HFFc6 (cell line): ENCODE measurements around the gene FAT3. TPM values are rescaled to one million over a fixed set of nuclear protein-coding genes. Genes with fewer than 3 reads are reported as not detected.
A peak's percentile ranks its signal among the peaks of the same experiment; 100 is the strongest.

Source experiments
- DNase-seq: peaks from one replicate; pipeline ENCODE4 v3.0.0-alpha.2; 2018
- H3K27ac Mint-ChIP-seq: 2 replicates; pipeline ENCODE4 v1.8.0; 2020; ENCODE audit warnings: mild to moderate bottlenecking, mixed read lengths
- H3K27me3 Mint-ChIP-seq: 2 replicates; pipeline ENCODE4 v1.8.0; 2021; ENCODE audit warnings: mild to moderate bottlenecking, moderate library complexity, mixed read lengths; ENCODE audit not compliant: insufficient read depth
- H3K36me3 Mint-ChIP-seq: 2 replicates; pipeline ENCODE4 v1.8.0; 2021; ENCODE audit warnings: low read depth, mixed read lengths
- H3K4me1 Mint-ChIP-seq: 2 replicates; pipeline ENCODE4 v1.8.0; 2020; ENCODE audit warnings: low read depth, mixed read lengths
- H3K4me3 Mint-ChIP-seq: 2 replicates; pipeline ENCODE4 v1.8.0; 2020; ENCODE audit warnings: mild to moderate bottlenecking, moderate library complexity, mixed read lengths
- H3K9me3 Mint-ChIP-seq: 2 replicates; pipeline ENCODE4 v1.8.0; 2020; ENCODE audit warnings: mild to moderate bottlenecking, mixed read lengths
- total RNA-seq, 6 experiments: library from RNA; stranded (reverse); fragmentation: NEBNext Ultra II Directional; extraction: Animal tissue kit (Norgen Biotek cat#: 25700); gene quantifications; 2 replicates in 1 of 6; 3 replicates in 5 of 6; pipeline ENCODE4 v1.2.3, GENCODE V29; 2021
- TF ChIP-seq, protein P1 (sequence below): fragments of 200-600 bp; sonication (generic); IDR thresholded peaks from 2 replicates; pipeline ENCODE4 v1.5.0; 2021; ENCODE audit warnings: antibody characterized with exemption, mild to moderate bottlenecking

FAT3 gene
- total RNA-seq, 6 experiments from 2014 or later, result 0.20 to 3.2 (median 0.92) TPM

DNA sequence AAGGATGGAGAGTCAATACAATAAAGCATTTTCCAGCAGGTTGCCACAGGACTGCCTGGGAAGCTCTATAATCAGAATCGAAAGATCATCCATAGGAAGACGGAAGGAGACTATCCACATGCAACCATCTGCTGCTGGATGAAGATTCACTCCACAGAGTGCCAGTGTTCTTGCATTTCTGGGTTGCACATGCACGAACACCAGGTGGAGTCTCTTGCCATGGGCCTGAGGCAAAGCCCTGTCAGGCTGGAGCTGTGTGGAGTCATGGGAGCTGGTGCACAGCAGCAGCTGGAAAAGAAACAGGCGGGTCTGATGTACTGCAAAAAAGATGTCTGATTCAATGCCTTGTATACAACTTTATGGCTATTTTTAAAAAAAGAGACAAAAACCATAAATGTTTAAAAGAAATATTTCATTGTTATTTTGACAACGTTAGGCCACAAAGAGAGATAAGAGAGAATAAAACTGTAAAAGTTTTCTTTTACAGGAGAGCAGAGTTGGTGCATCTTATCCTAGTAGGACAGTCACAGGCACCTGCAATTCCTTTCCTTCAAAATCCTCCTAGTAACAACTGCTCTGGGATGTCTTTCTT lies 12.9 kb upstream of the FAT3 start:
- Mint-ChIP-seq H3K4me1 (no peaks in the 10 kb centered on the region), H3K27ac (no peak overlapping the region), H3K4me3 (no peak overlapping the region), H3K36me3 (no peaks in the 10 kb centered on the region), H3K9me3 (no peaks in the 10 kb centered on the region), H3K27me3 (no peaks in the 10 kb centered on the region; the same call in 1 of the 2 replicates)
- peak; percentile 43 for DNase-seq
- TF ChIP-seq, protein P1, sequence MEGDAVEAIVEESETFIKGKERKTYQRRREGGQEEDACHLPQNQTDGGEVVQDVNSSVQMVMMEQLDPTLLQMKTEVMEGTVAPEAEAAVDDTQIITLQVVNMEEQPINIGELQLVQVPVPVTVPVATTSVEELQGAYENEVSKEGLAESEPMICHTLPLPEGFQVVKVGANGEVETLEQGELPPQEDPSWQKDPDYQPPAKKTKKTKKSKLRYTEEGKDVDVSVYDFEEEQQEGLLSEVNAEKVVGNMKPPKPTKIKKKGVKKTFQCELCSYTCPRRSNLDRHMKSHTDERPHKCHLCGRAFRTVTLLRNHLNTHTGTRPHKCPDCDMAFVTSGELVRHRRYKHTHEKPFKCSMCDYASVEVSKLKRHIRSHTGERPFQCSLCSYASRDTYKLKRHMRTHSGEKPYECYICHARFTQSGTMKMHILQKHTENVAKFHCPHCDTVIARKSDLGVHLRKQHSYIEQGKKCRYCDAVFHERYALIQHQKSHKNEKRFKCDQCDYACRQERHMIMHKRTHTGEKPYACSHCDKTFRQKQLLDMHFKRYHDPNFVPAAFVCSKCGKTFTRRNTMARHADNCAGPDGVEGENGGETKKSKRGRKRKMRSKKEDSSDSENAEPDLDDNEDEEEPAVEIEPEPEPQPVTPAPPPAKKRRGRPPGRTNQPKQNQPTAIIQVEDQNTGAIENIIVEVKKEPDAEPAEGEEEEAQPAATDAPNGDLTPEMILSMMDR, result peak; percentile 68

DNA sequence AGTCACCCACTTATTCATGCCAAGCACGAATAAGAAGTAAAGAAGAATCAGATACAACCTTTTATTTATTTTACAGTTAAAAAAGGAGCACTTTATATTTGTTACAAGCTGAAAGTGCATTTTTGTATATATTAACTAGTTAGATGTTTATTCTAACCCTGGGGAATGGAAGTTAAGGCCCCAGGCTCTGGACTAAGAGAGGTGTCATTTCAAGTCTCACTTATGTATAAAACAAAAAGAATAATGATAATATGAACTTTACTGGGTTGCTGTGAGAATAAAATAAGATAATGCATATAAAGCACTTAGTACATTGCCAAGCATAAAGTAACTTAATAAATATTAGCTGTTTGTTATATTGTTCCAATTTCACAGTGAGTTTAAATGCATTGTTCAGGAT lies 12.1 kb upstream of the FAT3 start:
- no peaks in the 10 kb centered on the region for H3K36me3 Mint-ChIP-seq
- TF ChIP-seq, protein P1, result no peak
- no peaks in the 10 kb centered on the region for H3K9me3 Mint-ChIP-seq
- no peak overlapping the region for H3K4me3 Mint-ChIP-seq
- no peak for DNase-seq
- no peak overlapping the region for H3K27ac Mint-ChIP-seq
- H3K27me3 Mint-ChIP-seq, result no peaks in the 10 kb centered on the region; the same call in 1 of the 2 replicates
- no peaks in the 10 kb centered on the region for H3K4me1 Mint-ChIP-seq

GRCh38 chr11:92216789-92217188 lies 7.8 kb upstream of the FAT3 start:
- H3K9me3 Mint-ChIP-seq, result no peaks in the 10 kb centered on the region
- no peaks in the 10 kb centered on the region; the same call in 1 of the 2 replicates for H3K36me3 Mint-ChIP-seq
- TF ChIP-seq, protein P1, result no peak
- H3K4me1 Mint-ChIP-seq, result no peaks in the 10 kb centered on the region
- peaks cover 2% of the 10 kb centered on the region; the same call in 1 of the 2 replicates for H3K27me3 Mint-ChIP-seq
- no peak overlapping the region for H3K27ac Mint-ChIP-seq
- no peak overlapping the region for H3K4me3 Mint-ChIP-seq
- DNase-seq, result no peak

GRCh38 chr11:92219476-92219875 lies 5.1 kb upstream of the FAT3 start:
- Mint-ChIP-seq H3K27ac (no peak overlapping the region), H3K4me1 (peaks cover 10% of the 10 kb centered on the region), H3K27me3 (peaks cover 8% of the 10 kb centered on the region), H3K9me3 (no peaks in the 10 kb centered on the region), H3K4me3 (no peak overlapping the region), H3K36me3 (no peaks in the 10 kb centered on the region; the same call in 1 of the 2 replicates)
- DNase-seq, result no peak
- TF ChIP-seq, protein P1, result no peak

GRCh38 chr11:92222701-92223100 lies 1.9 kb upstream of the FAT3 start:
- TF ChIP-seq, protein P1, result no peak
- Mint-ChIP-seq H3K9me3 (no peaks in the 10 kb centered on the region), H3K36me3 (no peaks in the 10 kb centered on the region; the same call in 1 of the 2 replicates), H3K27ac (no peak overlapping the region), H3K4me3 (no peak overlapping the region), H3K27me3 (peaks cover 20% of the 10 kb centered on the region), H3K4me1 (peaks cover 24% of the 10 kb centered on the region)
- DNase-seq, result no peak

GRCh38 chr11:92224054-92224406 lies 588 bp upstream of the FAT3 start:
- peaks cover 24% of the 10 kb centered on the region for H3K4me1 Mint-ChIP-seq
- peaks cover 25% of the 10 kb centered on the region for H3K27me3 Mint-ChIP-seq
- no peak for DNase-seq

More at GRCh38 chr11:92224054-92224406, 588 bp upstream of the FAT3 start:
- TF ChIP-seq, protein P1, result no peak
- Mint-ChIP-seq H3K27ac (no peak overlapping the region), H3K4me3 (peak overlapping the region; percentile 72), H3K9me3 (no peaks in the 10 kb centered on the region), H3K36me3 (no peaks in the 10 kb centered on the region; the same call in 1 of the 2 replicates)
